Central memory CD8-positive, alpha-beta T cell (primary cell): ENCODE results near the gene DEF6.
"Not testable (repeated sequence)": the region's sequence is repeated elsewhere in the genome, so short reads cannot be mapped to it uniquely, and the experiment has no call there.

Experiments
- ATAC-seq: fragments of 150-1000 bp; cut with Tn5 transposase; replicated peaks from 2 replicates; pipeline ENCODE4 v1.10.0; 2022; ENCODE audit warnings: mild to moderate bottlenecking, moderate FRiP score, moderate number of reproducible peaks; ENCODE audit not compliant: poor library complexity, severe bottlenecking; ENCODE audit errors: extremely low read depth
- DNase-seq, 2 donors: peaks; one replicate each; pipeline ENCODE4 v3.0.0; 2021; ENCODE audit warnings: low spot score in 2 of 2
- H3K27ac Mint-ChIP-seq: one replicate; pipeline ENCODE4 v1.8.0; 2022; ENCODE audit warnings: low read depth, mild to moderate bottlenecking, moderate library complexity, mixed read lengths
- H3K27me3 Mint-ChIP-seq: one replicate; pipeline ENCODE4 v1.8.0; 2022; ENCODE audit warnings: mixed read lengths
- H3K36me3 Mint-ChIP-seq: one replicate; pipeline ENCODE4 v1.8.0; 2022; ENCODE audit warnings: mild to moderate bottlenecking, moderate library complexity, mixed read lengths; ENCODE audit not compliant: insufficient read depth
- H3K4me1 Mint-ChIP-seq: one replicate; pipeline ENCODE4 v1.8.0; 2022; ENCODE audit warnings: mixed read lengths
- H3K4me3 Mint-ChIP-seq: one replicate; pipeline ENCODE4 v1.8.0; 2022; ENCODE audit warnings: mild to moderate bottlenecking, moderate library complexity, mixed read lengths
- H3K9me3 Mint-ChIP-seq: one replicate; pipeline ENCODE4 v1.8.0; 2022; ENCODE audit warnings: mixed read lengths

Gene DEF6

GRCh38 chr6:35305117-35305516, 7.5 kb downstream of the DEF6 start:
- peak overlapping the region; percentile 38 for H3K27ac Mint-ChIP-seq
- no peaks in the 10 kb centered on the region for H3K9me3 Mint-ChIP-seq
- DNase-seq, result no peak
- H3K36me3 Mint-ChIP-seq, result peaks cover 56% of the 10 kb centered on the region
- H3K27me3 Mint-ChIP-seq, result no peaks in the 10 kb centered on the region
- H3K4me3 Mint-ChIP-seq, result no peak overlapping the region
- peaks cover 75% of the 10 kb centered on the region for H3K4me1 Mint-ChIP-seq
- ATAC-seq, result no peak

- Mint-ChIP-seq H3K4me1 (peaks cover 79% of the 10 kb centered on the region), H3K36me3 (peaks cover 63% of the 10 kb centered on the region), H3K27ac (peak overlapping the region; percentile 32)
- DNase-seq, H3K27me3 Mint-ChIP-seq, ATAC-seq, H3K4me3 Mint-ChIP-seq, H3K9me3 Mint-ChIP-seq: not testable (repeated sequence)
Observed at GRCh38 chr6:35307138-35307537, 9.5 kb downstream of the DEF6 start.

DNA sequence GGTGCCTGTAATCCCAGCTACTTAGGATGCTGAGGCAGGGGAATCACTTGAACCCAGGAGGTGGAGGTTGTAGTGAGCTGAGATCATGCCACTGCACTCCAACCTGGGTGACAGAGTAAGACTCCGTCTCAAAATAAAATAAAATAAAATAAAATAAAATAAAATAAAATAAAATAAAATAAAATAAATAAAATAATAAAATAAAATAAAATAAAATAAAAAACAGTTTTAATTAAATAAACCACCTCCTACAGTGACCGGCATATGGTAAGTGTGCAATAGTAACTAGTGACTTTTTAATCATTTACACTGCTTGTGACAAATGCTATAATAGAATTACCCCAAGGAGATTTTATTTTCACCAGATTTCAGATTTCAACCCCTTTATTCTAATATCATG, 10.9 kb downstream of the DEF6 start:
- not testable (repeated sequence) for H3K4me3 Mint-ChIP-seq, ATAC-seq, H3K9me3 Mint-ChIP-seq, H3K27me3 Mint-ChIP-seq, DNase-seq
- Mint-ChIP-seq H3K36me3 (peaks cover 62% of the 10 kb centered on the region), H3K4me1 (peaks cover 80% of the 10 kb centered on the region), H3K27ac (peak overlapping the region; percentile 93)

DNA sequence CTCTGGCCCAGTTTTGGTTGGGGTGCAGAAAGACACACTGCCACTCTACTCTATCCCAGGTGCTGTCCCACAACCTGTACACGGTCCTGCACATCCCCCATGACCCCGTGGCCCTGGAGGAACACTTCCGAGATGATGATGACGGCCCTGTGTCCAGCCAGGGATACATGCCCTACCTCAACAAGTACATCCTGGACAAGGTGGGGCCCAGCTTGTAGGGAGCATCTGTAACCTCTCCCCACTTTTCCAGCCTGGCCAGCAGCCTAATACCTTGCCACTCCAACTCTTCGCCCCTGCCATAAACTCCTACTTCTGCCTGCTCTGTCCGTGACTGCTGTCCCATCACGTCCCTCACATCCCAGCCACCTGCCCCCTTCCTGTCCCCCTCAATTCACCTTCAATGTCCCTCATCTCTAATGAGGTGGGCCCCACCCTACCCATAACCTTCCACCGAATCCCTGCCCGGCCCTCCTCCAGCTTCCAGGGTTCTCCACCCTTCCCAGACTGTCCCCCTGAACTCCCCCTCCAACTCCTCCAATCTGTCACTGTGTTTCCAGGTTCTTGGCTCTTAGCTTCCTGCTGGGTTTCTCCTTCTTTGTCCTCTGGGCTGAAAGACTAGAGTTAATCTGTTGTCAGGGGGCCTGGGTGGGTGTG, 12.1 kb downstream of the DEF6 start:
- peak overlapping the region; percentile 93 for H3K27ac Mint-ChIP-seq
- no peaks in the 10 kb centered on the region for H3K27me3 Mint-ChIP-seq
- H3K4me3 Mint-ChIP-seq, result peak overlapping the region; percentile 75
- no peaks in the 10 kb centered on the region for H3K9me3 Mint-ChIP-seq
- DNase-seq (no peak), ATAC-seq (no peak)
- H3K36me3 Mint-ChIP-seq, result peaks cover 59% of the 10 kb centered on the region
- H3K4me1 Mint-ChIP-seq, result peaks cover 78% of the 10 kb centered on the region

GRCh38 chr6:35310265-35310831, 12.7 kb downstream of the DEF6 start:
- H3K36me3 Mint-ChIP-seq, result peaks cover 60% of the 10 kb centered on the region
- H3K4me3 Mint-ChIP-seq, result peak overlapping the region; percentile 75
- peak overlapping the region; percentile 93 for H3K27ac Mint-ChIP-seq

GRCh38 chr6:35311390-35312075, 13.9 kb downstream of the DEF6 start:
- Mint-ChIP-seq H3K4me1 (peaks cover 92% of the 10 kb centered on the region), H3K27me3 (no peaks in the 10 kb centered on the region), H3K27ac (peak overlapping the region; percentile 93), H3K36me3 (peaks cover 59% of the 10 kb centered on the region), H3K9me3 (no peaks in the 10 kb centered on the region), H3K4me3 (peak overlapping the region; percentile 75)
- ATAC-seq (peak; percentile 90), DNase-seq (peak in 1 of 2 donors; percentile 35)

More at GRCh38 chr6:35310265-35310831, 12.7 kb downstream of the DEF6 start:
- no peaks in the 10 kb centered on the region for H3K9me3 Mint-ChIP-seq
- no peak for ATAC-seq
- H3K4me1 Mint-ChIP-seq, result peaks cover 84% of the 10 kb centered on the region
- H3K27me3 Mint-ChIP-seq, result no peaks in the 10 kb centered on the region
- DNase-seq, result no peak

- H3K9me3 Mint-ChIP-seq, result no peaks in the 10 kb centered on the region
Observed at GRCh38 chr6:35312076-35312800, 14.6 kb downstream of the DEF6 start.

DNA sequence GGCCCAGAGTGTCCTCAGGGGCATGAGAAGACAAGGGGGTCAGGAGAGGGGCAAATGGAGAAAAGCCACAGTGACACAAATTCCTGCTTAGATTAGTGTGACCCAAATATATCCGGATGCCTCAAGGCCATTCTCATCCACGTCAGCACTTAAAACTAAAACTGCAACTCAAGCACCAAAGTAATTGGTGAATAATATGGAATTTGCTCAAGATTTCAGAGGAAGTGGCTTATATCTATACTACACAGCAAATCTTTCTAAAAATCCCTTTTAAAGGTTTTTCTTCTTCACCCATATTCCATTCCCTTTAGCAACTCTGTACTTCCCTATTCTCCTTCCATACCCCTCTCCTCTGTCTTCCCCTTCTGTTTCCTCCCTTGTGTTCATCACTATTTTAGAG, 15.2 kb downstream of the DEF6 start:
- peaks cover 90% of the 10 kb centered on the region for H3K4me1 Mint-ChIP-seq
- H3K27me3 Mint-ChIP-seq, result no peaks in the 10 kb centered on the region
- H3K9me3 Mint-ChIP-seq, result no peaks in the 10 kb centered on the region
- ATAC-seq (no peak), DNase-seq (no peak)
- peak overlapping the region; percentile 42 for H3K4me3 Mint-ChIP-seq
- peaks cover 63% of the 10 kb centered on the region for H3K36me3 Mint-ChIP-seq
- H3K27ac Mint-ChIP-seq, result peak overlapping the region; percentile 93

More at GRCh38 chr6:35312076-35312800, 14.6 kb downstream of the DEF6 start:
- H3K4me1 Mint-ChIP-seq, result peaks cover 90% of the 10 kb centered on the region
- no peaks in the 10 kb centered on the region for H3K27me3 Mint-ChIP-seq
- DNase-seq, result no peak
- peak overlapping the region; percentile 75 for H3K4me3 Mint-ChIP-seq
- no peak for ATAC-seq
- peak overlapping the region; percentile 93 for H3K27ac Mint-ChIP-seq
- peaks cover 59% of the 10 kb centered on the region for H3K36me3 Mint-ChIP-seq

- no peaks in the 10 kb centered on the region for H3K27me3 Mint-ChIP-seq
- DNase-seq, result no peak
- ATAC-seq, result no peak
- peaks cover 60% of the 10 kb centered on the region for H3K4me1 Mint-ChIP-seq
- no peak overlapping the region for H3K4me3 Mint-ChIP-seq
- H3K27ac Mint-ChIP-seq, result peak overlapping the region; percentile 57
- H3K36me3 Mint-ChIP-seq, result peaks cover 78% of the 10 kb centered on the region
- H3K9me3 Mint-ChIP-seq, result no peaks in the 10 kb centered on the region
Observed at GRCh38 chr6:35317483-35318195, 20.0 kb downstream of the DEF6 start.

DNA sequence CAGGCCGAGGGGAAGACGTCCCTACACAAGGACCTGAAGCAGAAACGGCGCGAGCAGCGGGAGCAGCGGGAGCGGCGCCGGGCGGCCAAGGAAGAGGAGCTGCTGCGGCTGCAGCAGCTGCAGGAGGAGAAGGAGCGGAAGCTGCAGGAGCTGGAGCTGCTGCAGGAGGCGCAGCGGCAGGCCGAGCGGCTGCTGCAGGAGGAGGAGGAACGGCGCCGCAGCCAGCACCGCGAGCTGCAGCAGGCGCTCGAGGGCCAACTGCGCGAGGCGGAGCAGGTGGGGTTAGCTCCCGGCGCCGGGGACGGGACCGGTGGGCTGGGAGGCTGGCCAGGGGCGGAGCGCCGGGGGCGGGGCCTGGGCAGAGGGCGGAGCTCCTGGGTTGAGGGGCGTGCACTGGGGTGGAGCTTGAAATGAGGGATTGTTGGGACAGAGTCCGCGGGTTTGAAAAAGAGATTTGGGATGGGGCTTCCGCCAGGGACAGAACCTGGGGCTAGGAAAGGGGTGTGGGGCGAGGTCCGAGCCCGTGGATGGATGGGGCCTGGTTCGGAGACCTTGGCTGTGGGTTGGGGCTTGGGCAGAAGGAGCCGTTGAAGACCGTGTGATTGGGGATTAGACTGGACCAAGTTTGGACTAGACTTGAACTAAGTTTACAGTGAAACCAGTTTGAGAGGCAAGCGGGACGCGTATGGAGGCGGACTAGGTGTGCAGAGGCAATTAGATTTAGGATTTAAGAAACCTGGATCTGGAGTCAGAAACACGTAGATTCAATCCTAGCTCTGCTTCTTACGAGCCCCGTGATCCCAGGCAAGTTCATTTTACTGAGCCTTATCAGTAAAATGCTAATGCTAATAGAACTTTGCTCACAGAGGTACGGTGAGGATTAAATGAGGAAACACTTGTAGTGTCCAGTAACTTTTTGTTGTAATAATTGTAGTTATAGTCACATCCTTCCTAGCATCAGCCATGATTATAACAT, 20.9 kb downstream of the DEF6 start:
- peak overlapping the region; percentile 57 for H3K27ac Mint-ChIP-seq
- H3K27me3 Mint-ChIP-seq, result no peaks in the 10 kb centered on the region
- H3K4me3 Mint-ChIP-seq, result no peak overlapping the region
- ATAC-seq, result no peak
- H3K9me3 Mint-ChIP-seq, result no peaks in the 10 kb centered on the region
- peaks cover 52% of the 10 kb centered on the region for H3K4me1 Mint-ChIP-seq
- DNase-seq, result no peak
- peaks cover 75% of the 10 kb centered on the region for H3K36me3 Mint-ChIP-seq

GRCh38 chr6:35319346-35320030, 21.9 kb downstream of the DEF6 start:
- Mint-ChIP-seq H3K9me3 (no peaks in the 10 kb centered on the region), H3K36me3 (peaks cover 75% of the 10 kb centered on the region), H3K4me1 (peaks cover 45% of the 10 kb centered on the region), H3K4me3 (no peak overlapping the region), H3K27ac (no peak overlapping the region), H3K27me3 (no peaks in the 10 kb centered on the region)
- no peak for ATAC-seq
- no peak for DNase-seq
